ENCODE results near the gene ELAC2. TPM values are rescaled to one million over a fixed set of nuclear protein-coding genes. Genes with fewer than 3 reads are reported as not detected.

ELAC2 gene
- total RNA-seq, 4 donors from 2014 or later, result 57.1 to 235 (median 93.7) TPM

DNA sequence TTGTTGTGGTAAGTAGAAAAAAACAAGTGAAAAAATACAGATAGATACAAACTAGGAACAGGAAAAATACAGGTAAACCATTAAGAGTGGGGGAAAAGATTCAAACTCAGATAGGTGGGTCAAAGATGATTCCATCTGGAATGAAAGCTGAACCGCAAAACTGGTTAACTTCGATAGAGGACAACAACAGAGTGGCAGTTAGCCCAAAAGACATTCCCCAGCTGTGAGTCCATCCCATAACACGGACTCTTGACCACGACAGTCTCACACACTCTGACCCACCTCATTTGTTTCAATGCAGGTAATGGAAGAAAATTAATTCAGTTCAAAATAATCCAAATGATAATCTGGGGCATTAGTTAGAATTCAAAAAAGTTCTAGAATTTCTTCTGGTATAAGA, 13.5 kb downstream of the ELAC2 start:
- no peak overlapping the region for H3K27ac ChIP-seq
- TF ChIP-seq POLR2A (IDR thresholded peaks at IDR 0.05), result no peak
- TF ChIP-seq, protein P1, sequence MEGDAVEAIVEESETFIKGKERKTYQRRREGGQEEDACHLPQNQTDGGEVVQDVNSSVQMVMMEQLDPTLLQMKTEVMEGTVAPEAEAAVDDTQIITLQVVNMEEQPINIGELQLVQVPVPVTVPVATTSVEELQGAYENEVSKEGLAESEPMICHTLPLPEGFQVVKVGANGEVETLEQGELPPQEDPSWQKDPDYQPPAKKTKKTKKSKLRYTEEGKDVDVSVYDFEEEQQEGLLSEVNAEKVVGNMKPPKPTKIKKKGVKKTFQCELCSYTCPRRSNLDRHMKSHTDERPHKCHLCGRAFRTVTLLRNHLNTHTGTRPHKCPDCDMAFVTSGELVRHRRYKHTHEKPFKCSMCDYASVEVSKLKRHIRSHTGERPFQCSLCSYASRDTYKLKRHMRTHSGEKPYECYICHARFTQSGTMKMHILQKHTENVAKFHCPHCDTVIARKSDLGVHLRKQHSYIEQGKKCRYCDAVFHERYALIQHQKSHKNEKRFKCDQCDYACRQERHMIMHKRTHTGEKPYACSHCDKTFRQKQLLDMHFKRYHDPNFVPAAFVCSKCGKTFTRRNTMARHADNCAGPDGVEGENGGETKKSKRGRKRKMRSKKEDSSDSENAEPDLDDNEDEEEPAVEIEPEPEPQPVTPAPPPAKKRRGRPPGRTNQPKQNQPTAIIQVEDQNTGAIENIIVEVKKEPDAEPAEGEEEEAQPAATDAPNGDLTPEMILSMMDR (IDR thresholded peaks at IDR 0.05), result no peak
- no peaks in the 10 kb centered on the region for H3K27me3 ChIP-seq
- no peak overlapping the region for H3K4me3 ChIP-seq
- no peaks in the 10 kb centered on the region for H3K9me3 ChIP-seq
- peaks cover 0 to 96% (median 0%) of the 10 kb centered on the region in 3 donors for H3K36me3 ChIP-seq
- no peaks in the 10 kb centered on the region for H3K4me1 ChIP-seq
- DNase-seq, result no peak

DNA sequence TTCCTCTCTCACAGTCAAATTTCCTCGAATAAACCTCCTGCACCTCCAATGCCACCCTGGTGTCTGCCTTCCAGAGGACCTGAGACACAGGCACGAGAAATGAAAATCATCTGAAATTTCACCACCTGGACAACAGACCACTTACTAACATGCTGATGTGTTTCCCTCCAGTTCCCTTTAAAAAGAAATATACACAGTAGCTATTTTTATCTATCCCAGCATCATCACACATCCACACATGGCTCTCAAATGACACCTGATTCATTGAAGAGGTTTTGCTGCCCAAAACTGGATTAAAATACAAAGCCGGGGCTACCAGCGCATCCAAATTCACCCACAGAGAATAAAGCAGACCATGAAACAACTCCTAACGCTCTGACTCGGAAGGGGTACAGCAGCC, 13.9 kb downstream of the ELAC2 start:
- no peaks in the 10 kb centered on the region for H3K27me3 ChIP-seq
- H3K4me3 ChIP-seq, result no peak overlapping the region
- peaks cover 0 to 96% (median 0%) of the 10 kb centered on the region in 3 donors for H3K36me3 ChIP-seq
- H3K9me3 ChIP-seq, result no peaks in the 10 kb centered on the region
- TF ChIP-seq POLR2A (IDR thresholded peaks at IDR 0.05), result no peak
- TF ChIP-seq, protein P1 (IDR thresholded peaks at IDR 0.05), result no peak
- DNase-seq, result no peak
- H3K4me1 ChIP-seq, result no peaks in the 10 kb centered on the region
- H3K27ac ChIP-seq, result no peak overlapping the region

DNA sequence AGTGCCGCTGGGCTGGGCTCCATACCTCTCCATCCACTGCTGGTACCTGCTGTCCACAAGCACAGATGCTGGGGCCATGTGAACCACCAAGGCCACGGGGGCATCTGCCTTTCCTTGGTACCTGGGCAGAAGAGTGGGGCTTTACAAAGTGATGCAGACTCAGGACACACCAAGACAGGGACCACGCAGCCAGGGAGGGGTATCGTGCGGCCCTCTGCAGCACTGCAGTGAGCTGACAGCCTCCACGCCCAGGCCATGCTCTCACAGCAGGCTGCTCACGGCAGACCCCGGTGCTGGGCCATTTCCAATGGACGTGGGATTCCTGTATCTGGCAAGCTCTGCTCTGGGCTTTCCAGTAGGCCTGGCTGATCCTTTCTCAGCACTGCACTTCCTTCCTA, 14.4 kb downstream of the ELAC2 start:
- H3K36me3 ChIP-seq, result peaks cover 0 to 96% (median 0%) of the 10 kb centered on the region in 3 donors
- no peaks in the 10 kb centered on the region for H3K4me1 ChIP-seq
- no peak for DNase-seq
- no peak overlapping the region for H3K27ac ChIP-seq
- no peak overlapping the region for H3K4me3 ChIP-seq
- H3K9me3 ChIP-seq, result no peaks in the 10 kb centered on the region
- TF ChIP-seq, protein P1 (IDR thresholded peaks at IDR 0.05), result no peak
- no peak for TF ChIP-seq POLR2A (IDR thresholded peaks at IDR 0.05)
- H3K27me3 ChIP-seq, result no peaks in the 10 kb centered on the region

DNA sequence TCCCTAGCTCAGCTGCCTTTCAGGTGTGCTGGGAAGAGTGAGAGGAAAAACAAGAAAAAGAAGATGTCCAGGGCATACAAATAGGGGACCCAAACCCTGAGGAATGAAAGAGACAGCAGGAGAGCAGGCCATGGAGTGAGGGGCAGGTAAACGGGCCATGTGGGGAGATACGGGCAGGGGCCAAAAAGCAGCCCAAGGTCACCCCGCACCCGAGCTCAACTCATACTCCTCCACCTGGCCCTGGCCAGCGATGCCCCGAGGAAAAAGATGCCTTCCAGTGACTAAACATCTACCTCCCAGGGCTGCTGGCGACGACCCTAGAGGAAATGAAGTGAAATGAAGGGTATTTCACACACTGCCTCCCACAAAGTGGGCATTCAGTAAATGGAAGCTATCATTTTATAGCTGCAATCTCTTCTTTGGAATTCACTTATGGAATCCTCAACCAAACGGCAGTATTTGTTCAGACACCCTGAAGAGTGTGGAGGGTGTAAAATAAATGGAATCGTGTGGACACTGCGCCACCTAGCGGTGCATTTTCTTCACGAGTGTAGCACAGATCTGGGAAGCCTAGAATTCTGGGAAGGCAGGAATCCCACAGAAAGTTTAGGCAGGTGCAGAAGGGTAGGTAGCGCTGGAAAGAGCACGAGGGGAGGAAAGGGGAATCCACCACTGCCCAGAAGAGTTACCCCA, 14.9 kb downstream of the ELAC2 start:
- TF ChIP-seq, protein P1 (IDR thresholded peaks at IDR 0.05), result peak; percentile 64 to 84 (median 78)
- TF ChIP-seq POLR2A (IDR thresholded peaks at IDR 0.05), result no peak
- no peak overlapping the region for H3K27ac ChIP-seq
- H3K9me3 ChIP-seq, result no peaks in the 10 kb centered on the region
- peak; percentile 71 to 91 (median 76) for DNase-seq
- peaks cover 0 to 96% (median 0%) of the 10 kb centered on the region in 3 donors for H3K36me3 ChIP-seq
- no peaks in the 10 kb centered on the region for H3K27me3 ChIP-seq
- H3K4me1 ChIP-seq, result no peaks in the 10 kb centered on the region
- no peak overlapping the region for H3K4me3 ChIP-seq

DNA sequence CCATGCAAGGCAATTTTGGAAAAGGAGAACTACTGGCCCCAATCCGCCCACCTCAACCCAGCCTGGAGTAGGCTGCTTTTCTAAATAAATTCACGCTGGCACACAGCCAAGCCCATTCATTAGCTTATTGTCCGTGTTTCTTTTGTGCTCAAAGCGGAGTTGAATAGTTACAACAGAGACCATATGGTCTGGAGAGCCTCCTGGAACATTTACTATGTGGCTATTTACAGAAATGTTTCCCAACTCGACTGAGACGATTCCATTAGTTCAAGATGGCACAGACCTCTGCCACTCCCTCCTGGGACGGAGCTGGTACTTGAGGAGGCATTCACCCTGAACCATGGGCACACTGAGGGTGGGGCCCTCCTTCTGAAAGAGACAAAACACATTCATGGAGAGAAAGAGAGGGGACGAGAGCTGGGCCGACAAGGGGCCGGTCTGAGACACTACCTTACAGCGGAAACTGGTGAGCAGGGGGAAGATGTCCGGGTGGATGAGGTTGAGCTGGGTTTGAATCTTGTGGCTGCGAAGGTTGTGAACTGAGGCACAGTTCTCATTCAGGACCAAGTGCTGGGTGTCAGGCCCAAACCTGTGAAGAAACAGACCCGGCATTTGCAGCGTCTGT, 15.7 kb downstream of the ELAC2 start:
- no peak for TF ChIP-seq POLR2A (IDR thresholded peaks at IDR 0.05)
- TF ChIP-seq, protein P1 (IDR thresholded peaks at IDR 0.05), result no peak
- H3K9me3 ChIP-seq, result no peaks in the 10 kb centered on the region
- H3K27ac ChIP-seq, result no peak overlapping the region
- no peaks in the 10 kb centered on the region for H3K4me1 ChIP-seq
- DNase-seq, result no peak
- no peaks in the 10 kb centered on the region for H3K27me3 ChIP-seq
- no peak overlapping the region for H3K4me3 ChIP-seq
- H3K36me3 ChIP-seq, result peaks cover 0 to 98% (median 0%) of the 10 kb centered on the region in 3 donors

Measured in Peyer's patch (tissue), 4 donors.